Measurements from ENCODE around the gene TESK1. TPM values are rescaled to one million over a fixed set of nuclear protein-coding genes. Genes with fewer than 3 reads are reported as not detected.

TESK1 gene
- total and polyA plus RNA-seq, 9 donors = 13.2 to 51.1 (median 35.0) TPM

DNA sequence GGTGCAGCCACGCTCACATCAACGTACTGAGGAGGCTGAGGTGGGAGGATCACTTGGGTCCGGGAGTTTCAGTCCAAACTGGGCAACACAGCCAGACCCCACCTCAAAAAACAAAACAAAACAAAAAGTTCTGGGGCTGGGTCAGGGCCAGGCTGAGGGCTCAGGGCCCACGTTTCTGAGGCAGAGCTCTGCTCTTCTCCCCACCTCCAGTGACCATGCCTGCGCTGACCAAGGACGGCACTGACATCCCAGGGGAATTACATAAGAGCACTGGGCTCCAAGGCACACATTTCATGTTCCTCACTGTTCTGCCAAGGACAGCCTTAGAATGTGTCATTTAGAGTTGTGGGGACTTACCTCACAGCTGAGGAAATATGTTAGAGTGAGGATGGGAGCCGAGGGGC, 40.4 kb upstream of the TESK1 start:
- H3K27me3 ChIP-seq = no peaks in the 10 kb centered on the region
- peak; percentile 43 for TF ChIP-seq EP300 (IDR thresholded peaks at IDR 0.05)
- TF ChIP-seq, protein P1, sequence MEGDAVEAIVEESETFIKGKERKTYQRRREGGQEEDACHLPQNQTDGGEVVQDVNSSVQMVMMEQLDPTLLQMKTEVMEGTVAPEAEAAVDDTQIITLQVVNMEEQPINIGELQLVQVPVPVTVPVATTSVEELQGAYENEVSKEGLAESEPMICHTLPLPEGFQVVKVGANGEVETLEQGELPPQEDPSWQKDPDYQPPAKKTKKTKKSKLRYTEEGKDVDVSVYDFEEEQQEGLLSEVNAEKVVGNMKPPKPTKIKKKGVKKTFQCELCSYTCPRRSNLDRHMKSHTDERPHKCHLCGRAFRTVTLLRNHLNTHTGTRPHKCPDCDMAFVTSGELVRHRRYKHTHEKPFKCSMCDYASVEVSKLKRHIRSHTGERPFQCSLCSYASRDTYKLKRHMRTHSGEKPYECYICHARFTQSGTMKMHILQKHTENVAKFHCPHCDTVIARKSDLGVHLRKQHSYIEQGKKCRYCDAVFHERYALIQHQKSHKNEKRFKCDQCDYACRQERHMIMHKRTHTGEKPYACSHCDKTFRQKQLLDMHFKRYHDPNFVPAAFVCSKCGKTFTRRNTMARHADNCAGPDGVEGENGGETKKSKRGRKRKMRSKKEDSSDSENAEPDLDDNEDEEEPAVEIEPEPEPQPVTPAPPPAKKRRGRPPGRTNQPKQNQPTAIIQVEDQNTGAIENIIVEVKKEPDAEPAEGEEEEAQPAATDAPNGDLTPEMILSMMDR (IDR thresholded peaks at IDR 0.05) = no peak
- TF ChIP-seq POLR2A (IDR thresholded peaks at IDR 0.05) = no peak
- H3K4me3 ChIP-seq = no peak overlapping the region
- no peak overlapping the region for H3K27ac ChIP-seq
- H3K9me3 ChIP-seq = no peaks in the 10 kb centered on the region
- WGBS, 3 donors = 68 to 71% (median 70%) methylated on average over 7 of the region's 7 CpGs
- H3K36me3 ChIP-seq = no peaks in the 10 kb centered on the region
- H3K4me1 ChIP-seq (ENCODE audit: insufficient read depth) = peaks cover 3% of the 10 kb centered on the region
- no peak for DNase-seq
- intact Hi-C loops (cut with DNase I) = no loop called here

DNA sequence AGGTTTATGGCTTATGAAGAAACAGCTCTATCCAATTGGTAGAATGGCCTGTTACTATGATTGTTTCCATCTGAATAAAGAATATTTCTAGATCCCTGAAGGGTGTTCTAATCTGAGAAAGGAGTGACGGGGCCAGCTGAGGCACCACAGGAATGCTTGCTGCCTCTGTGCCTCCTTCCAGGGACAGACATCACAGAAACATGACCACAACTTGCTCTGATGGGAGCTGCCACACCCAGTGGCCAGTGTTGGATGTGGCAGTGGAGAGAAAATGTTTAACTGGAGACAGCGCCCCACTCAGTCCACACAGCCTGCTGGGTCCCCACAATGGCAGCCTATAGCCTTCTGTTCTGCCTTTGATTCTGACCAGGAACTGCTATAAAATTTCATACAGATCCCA, 38.6 kb upstream of the TESK1 start:
- DNase-seq = no peak
- H3K27ac ChIP-seq = no peak overlapping the region
- intact Hi-C loops (cut with DNase I) = no loop called here
- no peak for TF ChIP-seq POLR2A (IDR thresholded peaks at IDR 0.05)
- no peaks in the 10 kb centered on the region for H3K36me3 ChIP-seq
- WGBS, 3 donors = 90 to 96% (median 91%) methylated on average over 2 of the region's 2 CpGs
- H3K27me3 ChIP-seq = no peaks in the 10 kb centered on the region
- H3K4me3 ChIP-seq = no peak overlapping the region
- peaks cover 3% of the 10 kb centered on the region for H3K4me1 ChIP-seq (ENCODE audit: insufficient read depth)
- H3K9me3 ChIP-seq = no peaks in the 10 kb centered on the region

DNA sequence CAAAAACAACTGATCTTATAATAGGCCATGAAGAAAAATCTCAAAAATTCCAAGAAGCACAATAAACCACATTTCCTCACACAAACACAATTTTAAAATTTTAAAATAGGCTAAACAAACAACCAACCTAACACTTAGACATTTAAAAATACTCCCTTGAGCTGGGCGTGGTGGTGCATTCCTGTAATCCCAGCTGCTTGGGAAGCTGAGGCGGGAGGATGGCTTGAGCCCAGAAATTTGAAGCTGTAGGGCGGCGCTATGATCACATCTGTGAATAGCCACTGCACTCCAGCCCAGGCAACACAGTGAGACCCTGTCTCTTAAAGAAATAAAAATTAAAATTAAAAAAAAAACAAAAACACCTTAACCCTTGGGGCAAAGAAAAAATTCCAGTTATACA, 36.9 kb upstream of the TESK1 start:
- intact Hi-C loops (cut with DNase I) = no loop called here
- DNase-seq = no peak
- H3K4me1 ChIP-seq (ENCODE audit: insufficient read depth) = peaks cover 3% of the 10 kb centered on the region
- H3K27ac ChIP-seq = no peak overlapping the region
- no peaks in the 10 kb centered on the region for H3K9me3 ChIP-seq
- H3K36me3 ChIP-seq = no peaks in the 10 kb centered on the region
- H3K27me3 ChIP-seq = no peaks in the 10 kb centered on the region
- no peak overlapping the region for H3K4me3 ChIP-seq
- WGBS, 3 donors = 82 to 89% (median 86%) methylated on average over 4 of the region's 4 CpGs
- TF ChIP-seq, protein P1 (IDR thresholded peaks at IDR 0.05) = no peak
- TF ChIP-seq EP300 (IDR thresholded peaks at IDR 0.05) (no peak), POLR2A (IDR thresholded peaks at IDR 0.05) (no peak)

DNA sequence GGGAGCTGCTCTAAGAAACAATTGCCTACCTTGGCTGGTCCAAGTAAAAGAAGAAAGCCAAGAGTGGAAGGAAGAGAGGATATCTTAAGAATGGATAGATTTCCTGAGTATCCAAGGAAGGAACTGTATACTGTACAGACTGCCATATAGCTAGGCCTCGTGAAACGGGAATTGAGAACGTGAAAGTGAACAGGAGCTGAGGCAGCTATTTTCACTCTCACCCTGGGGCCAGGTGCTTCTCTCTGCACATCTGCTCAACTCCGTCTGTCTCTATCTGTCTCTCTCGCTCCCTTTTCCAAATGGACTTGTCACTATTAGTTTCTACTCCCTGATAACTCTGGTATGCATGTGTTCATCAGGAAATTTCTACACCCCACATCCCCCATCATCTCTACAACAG, 35.9 kb upstream of the TESK1 start:
- intact Hi-C loops (cut with DNase I) = no loop called here
- WGBS, 3 donors = 70 to 78% (median 73%) methylated on average over 5 of the region's 5 CpGs

More for the DNA sequence above, 35.9 kb upstream of the TESK1 start:
- no peaks in the 10 kb centered on the region for H3K4me1 ChIP-seq (ENCODE audit: insufficient read depth)
- DNase-seq = no peak
- no peak overlapping the region for H3K27ac ChIP-seq
- H3K9me3 ChIP-seq = no peaks in the 10 kb centered on the region
- no peaks in the 10 kb centered on the region for H3K36me3 ChIP-seq
- H3K4me3 ChIP-seq = no peak overlapping the region
- no peaks in the 10 kb centered on the region for H3K27me3 ChIP-seq
- TF ChIP-seq, protein P1 (IDR thresholded peaks at IDR 0.05) = no peak
- TF ChIP-seq POLR2A (IDR thresholded peaks at IDR 0.05) (no peak), EP300 (IDR thresholded peaks at IDR 0.05) (no peak)
